Measurements from ENCODE around the gene SAMMSON. TPM values are rescaled to one million over a fixed set of nuclear protein-coding genes. Genes with fewer than 3 reads are reported as not detected.
A peak's percentile ranks its signal among the peaks of the same experiment; 100 is the strongest.

Gene SAMMSON
- total RNA-seq, 1 experiment from 2014 or later, result 26.3 TPM

- peak; percentile 93 for DNase-seq (ENCODE audit: low read depth, low spot score)
- in situ Hi-C loops (cut with HindIII; ENCODE audit: low pct_unique_long_range_greater_than_20kb, low sequenced_read_pairs), result no loop called here
Measured at GRCh38 chr3:70000563-70001081, 1.1 kb downstream of the SAMMSON start.

- in situ Hi-C loops (cut with HindIII; ENCODE audit: low pct_unique_long_range_greater_than_20kb, low sequenced_read_pairs), result no loop called here
- no peak for DNase-seq (ENCODE audit: low read depth, low spot score)
Measured at GRCh38 chr3:70003119-70003518, 3.6 kb downstream of the SAMMSON start.

DNA sequence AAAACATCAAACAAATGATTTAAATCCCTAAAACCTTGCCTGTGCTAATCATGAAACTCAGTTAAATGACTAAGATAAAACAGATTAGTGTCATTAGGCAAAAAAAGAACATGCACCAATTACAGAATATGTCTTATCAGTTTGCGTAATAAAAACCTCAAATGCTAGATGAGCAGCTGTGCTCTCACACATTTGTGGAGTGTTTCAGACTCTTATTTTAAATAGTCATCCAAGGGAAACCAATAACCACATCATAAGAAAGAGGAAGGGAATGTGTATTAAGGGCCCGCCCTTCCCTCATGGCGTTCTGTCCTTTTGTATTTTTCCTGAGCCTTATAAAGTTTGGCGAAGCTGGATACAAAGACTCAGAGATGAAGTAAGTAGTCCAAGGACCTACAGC, 6.6 kb downstream of the SAMMSON start:
- in situ Hi-C loops (cut with HindIII; ENCODE audit: low pct_unique_long_range_greater_than_20kb, low sequenced_read_pairs), result no loop called here
- no peak for DNase-seq (ENCODE audit: low read depth, low spot score)

GRCh38 chr3:70010346-70010745, 10.8 kb downstream of the SAMMSON start:
- no peak for DNase-seq (ENCODE audit: low read depth, low spot score)
- in situ Hi-C loops (cut with HindIII; ENCODE audit: low pct_unique_long_range_greater_than_20kb, low sequenced_read_pairs), result no loop called here

- no peak for DNase-seq (ENCODE audit: low read depth, low spot score)
Measured at GRCh38 chr3:70011582-70011981, 12.0 kb downstream of the SAMMSON start.

DNA sequence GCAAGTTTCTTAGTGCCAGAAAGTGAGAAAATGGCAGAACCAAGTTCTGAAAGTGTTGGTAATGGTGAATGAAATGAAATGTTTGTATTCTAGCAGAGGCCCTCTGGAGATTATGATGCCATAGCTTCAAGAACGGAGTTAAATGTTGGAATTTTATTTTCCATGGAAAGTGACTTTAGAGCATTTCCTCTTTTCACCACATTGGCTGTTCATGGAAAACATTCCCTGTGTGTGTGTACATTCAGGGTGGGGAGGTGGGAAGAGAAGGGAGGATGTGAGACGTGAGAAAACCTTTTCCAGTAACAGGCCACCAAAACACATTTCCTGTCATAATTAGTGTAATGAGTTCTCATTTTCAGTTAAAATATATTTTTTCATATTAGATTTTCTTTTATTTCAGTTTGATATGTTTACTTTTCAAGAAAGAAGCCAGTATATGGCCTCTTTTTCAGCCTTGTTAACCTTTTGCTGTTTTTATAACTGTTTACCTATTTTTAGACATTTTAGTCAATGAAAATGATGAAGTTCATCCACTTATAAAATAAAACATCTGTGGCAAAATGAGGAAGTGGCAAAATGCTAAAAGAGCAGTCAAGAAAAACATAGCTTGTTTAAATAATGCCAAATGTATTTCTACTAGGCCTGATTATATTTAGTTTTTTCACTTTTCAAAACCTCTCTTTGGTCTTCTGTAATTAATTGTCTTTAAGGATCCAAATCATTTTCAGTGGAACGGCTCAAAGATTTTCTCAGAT, 21.6 kb downstream of the SAMMSON start:
- in situ Hi-C loops (cut with HindIII; ENCODE audit: low pct_unique_long_range_greater_than_20kb, low sequenced_read_pairs), result no loop called here
- no peak for DNase-seq (ENCODE audit: low read depth, low spot score)

More at GRCh38 chr3:70011582-70011981, 12.0 kb downstream of the SAMMSON start:
- in situ Hi-C loops (cut with HindIII; ENCODE audit: low pct_unique_long_range_greater_than_20kb, low sequenced_read_pairs), result no loop called here

DNA sequence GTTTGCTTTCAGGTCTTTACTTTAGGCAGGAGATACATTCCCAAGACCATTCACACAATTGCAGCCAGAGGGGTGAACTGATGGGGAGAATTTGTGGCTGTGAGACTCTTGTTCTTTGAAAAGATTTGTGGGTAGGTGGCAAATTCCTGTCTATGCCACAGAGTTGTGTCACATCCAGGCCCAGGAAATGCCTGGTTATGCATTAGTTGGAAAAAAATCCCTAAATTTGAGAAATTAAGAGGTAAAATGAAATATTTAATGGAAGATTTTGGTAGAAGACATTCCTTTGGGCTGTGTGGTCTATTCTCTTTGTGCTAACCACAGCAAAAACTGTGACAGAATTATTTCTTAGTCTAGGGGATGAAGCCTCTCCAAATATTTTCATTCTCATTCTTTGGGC, 28.8 kb downstream of the SAMMSON start:
- in situ Hi-C loops (cut with HindIII; ENCODE audit: low pct_unique_long_range_greater_than_20kb, low sequenced_read_pairs), result no loop called here

DNA sequence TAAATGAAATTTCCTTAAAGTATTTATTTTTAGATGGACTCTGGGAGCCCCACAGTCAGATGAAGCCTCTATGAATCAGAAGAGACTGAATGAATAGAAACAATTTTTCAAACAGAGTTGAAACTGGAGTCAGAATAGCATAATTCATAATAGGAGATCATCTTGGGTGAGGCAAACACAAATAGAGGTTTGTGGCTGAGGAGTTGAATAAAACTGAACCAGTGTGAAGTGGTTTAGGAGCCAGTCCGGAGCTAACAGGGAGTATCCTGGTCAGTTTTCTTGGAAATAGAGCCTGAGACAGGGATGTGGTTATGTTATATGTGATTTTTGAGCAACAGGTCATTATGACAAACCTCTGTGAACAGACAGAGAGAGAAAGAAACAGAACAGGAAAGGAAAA, 39.2 kb downstream of the SAMMSON start:
- in situ Hi-C loops (cut with HindIII; ENCODE audit: low pct_unique_long_range_greater_than_20kb, low sequenced_read_pairs), result no loop called here
- DNase-seq (ENCODE audit: low read depth, low spot score), result peak; percentile 70

More for the DNA sequence above, 28.8 kb downstream of the SAMMSON start:
- no peak for DNase-seq (ENCODE audit: low read depth, low spot score)

GRCh38 chr3:70040386-70040785, 40.9 kb downstream of the SAMMSON start:
- peak; percentile 99 for DNase-seq (ENCODE audit: low read depth, low spot score)
- in situ Hi-C loops (cut with HindIII; ENCODE audit: low pct_unique_long_range_greater_than_20kb, low sequenced_read_pairs), result no loop called here

DNA sequence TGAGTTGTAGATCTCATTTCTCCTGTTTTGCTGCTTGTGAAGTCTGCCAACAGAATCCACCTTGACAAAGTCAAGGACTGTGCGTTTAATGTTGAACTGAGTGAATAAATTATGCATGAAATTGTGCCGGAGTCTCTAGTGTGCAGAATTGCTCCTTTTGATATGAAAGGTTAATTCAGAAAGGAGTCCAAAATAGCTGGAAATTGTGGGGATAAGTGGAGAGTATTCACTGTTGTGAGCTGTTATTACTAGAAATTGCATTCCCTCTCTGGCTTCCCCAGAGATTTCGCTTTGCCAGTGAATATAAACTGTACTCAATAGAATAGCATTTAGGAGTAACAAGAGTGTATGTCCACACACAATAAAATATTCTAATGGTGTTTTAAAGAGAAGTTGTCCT, 43.1 kb downstream of the SAMMSON start:
- in situ Hi-C loops (cut with HindIII; ENCODE audit: low pct_unique_long_range_greater_than_20kb, low sequenced_read_pairs), result no loop called here
- DNase-seq (ENCODE audit: low read depth, low spot score), result peak; percentile 35

- DNase-seq (ENCODE audit: low read depth, low spot score), result no peak
- in situ Hi-C loops (cut with HindIII; ENCODE audit: low pct_unique_long_range_greater_than_20kb, low sequenced_read_pairs), result no loop called here
Measured at GRCh38 chr3:70049761-70050160, 50.2 kb downstream of the SAMMSON start.

DNA sequence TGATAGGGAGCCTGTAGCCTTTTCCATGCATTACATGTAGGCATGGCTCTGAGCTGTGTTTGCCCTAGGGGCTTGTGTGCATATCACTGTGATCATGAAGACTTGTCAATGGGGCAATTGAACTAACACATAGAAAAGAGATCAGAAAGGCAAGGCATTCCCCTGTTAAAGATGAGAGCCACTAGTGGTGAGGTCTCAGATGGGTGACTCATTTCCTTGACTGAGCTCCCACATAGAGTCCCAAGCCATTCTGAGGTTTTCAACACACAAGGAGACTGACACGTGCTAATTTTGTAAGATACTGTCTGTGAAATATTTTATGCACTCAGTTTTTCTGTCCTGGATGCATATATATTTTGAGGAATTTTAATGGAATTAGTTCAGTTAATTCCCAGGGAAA, 53.8 kb downstream of the SAMMSON start:
- in situ Hi-C loops (cut with HindIII; ENCODE audit: low pct_unique_long_range_greater_than_20kb, low sequenced_read_pairs), result no loop called here
- DNase-seq (ENCODE audit: low read depth, low spot score), result peak; percentile 89

GRCh38 chr3:70056081-70056480, 56.5 kb downstream of the SAMMSON start:
- in situ Hi-C loops (cut with HindIII; ENCODE audit: low pct_unique_long_range_greater_than_20kb, low sequenced_read_pairs), result no loop called here

GRCh38 chr3:70057426-70057825, 57.9 kb downstream of the SAMMSON start:
- in situ Hi-C loops (cut with HindIII; ENCODE audit: low pct_unique_long_range_greater_than_20kb, low sequenced_read_pairs), result no loop called here

More at GRCh38 chr3:70056081-70056480, 56.5 kb downstream of the SAMMSON start:
- peak; percentile 67 for DNase-seq (ENCODE audit: low read depth, low spot score)

GRCh38 chr3:70061096-70061495, 61.6 kb downstream of the SAMMSON start:
- DNase-seq (ENCODE audit: low read depth, low spot score), result no peak
- in situ Hi-C loops (cut with HindIII; ENCODE audit: low pct_unique_long_range_greater_than_20kb, low sequenced_read_pairs), result no loop called here

More at GRCh38 chr3:70057426-70057825, 57.9 kb downstream of the SAMMSON start:
- no peak for DNase-seq (ENCODE audit: low read depth, low spot score)

GRCh38 chr3:70064194-70064779, 64.8 kb downstream of the SAMMSON start:
- DNase-seq (ENCODE audit: low read depth, low spot score), result peak; percentile 57
- in situ Hi-C loops (cut with HindIII; ENCODE audit: low pct_unique_long_range_greater_than_20kb, low sequenced_read_pairs), result no loop called here

- DNase-seq (ENCODE audit: low read depth, low spot score), result peak; percentile 43
- in situ Hi-C loops (cut with HindIII; ENCODE audit: low pct_unique_long_range_greater_than_20kb, low sequenced_read_pairs), result no loop called here
Measured at GRCh38 chr3:70065696-70066253, 66.2 kb downstream of the SAMMSON start.

DNA sequence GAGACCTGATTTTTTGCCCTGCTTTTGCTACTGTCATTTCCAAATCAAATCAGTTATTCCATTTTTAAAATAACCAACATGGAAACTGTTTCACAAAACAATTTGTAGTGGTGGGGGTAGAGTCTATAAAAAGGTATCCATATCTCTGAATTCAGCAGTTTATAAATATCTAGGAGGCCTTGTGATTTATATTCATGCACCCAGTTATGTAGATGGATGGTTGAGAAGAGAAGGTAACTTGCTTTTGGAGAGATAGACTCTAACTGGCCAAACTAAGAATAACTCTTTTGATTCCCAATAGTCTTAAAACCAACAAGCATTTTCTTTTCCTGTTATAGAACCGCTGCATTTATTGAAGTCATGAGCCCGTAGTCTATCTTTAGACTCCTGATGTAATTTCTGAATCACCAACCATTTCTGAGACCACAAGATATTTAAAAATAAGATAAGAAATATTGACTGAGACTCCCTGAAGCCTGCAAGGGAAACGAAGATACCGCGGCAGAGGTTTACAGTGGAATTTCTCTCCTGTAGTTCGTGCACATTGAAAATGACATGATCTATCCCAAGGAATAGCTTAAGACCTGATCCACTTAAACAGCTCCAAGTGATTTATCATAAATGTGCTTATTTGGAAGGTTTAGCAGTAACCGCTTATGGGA, 68.5 kb downstream of the SAMMSON start:
- peak; percentile 71 for DNase-seq (ENCODE audit: low read depth, low spot score)

More for the DNA sequence above, 68.5 kb downstream of the SAMMSON start:
- in situ Hi-C loops (cut with HindIII; ENCODE audit: low pct_unique_long_range_greater_than_20kb, low sequenced_read_pairs), result no loop called here
